MCF 10A (cell line): Measurements from ENCODE around the gene SMYD3. TPM values are rescaled to one million over a fixed set of nuclear protein-coding genes. Genes with fewer than 3 reads are reported as not detected.

Experiments
- BruUV-seq: library from RNA; stranded (reverse); fragments of 400-500 nt; replicated peaks from 2 replicates; lab custom pipeline; 2021; lab: Mats Ljungman, UMichigan
- CTCF ChIA-PET: fragments of 300-600 bp; sonication (Branson Sonifier 250); formaldehyde crosslinking; extraction: SDS; loops from one replicate; lab custom pipeline; 2021; ENCODE audit warnings: antibody characterized with exemption, inconsistent platforms; lab: Yijun Ruan, JAX
- POLR2A ChIA-PET: fragments of 300-600, 350-650 bp; sonication (Branson Sonifier 250); formaldehyde crosslinking; extraction: SDS; loops from one replicate; lab custom pipeline; 2020; ENCODE audit warnings: antibody characterized with exemption, inconsistent platforms; lab: Yijun Ruan, JAX
- DNase-seq: peaks from one replicate; pipeline ENCODE4 v3.0.0-alpha.2; 2018; ENCODE audit not compliant: unreplicated experiment
- H3K27ac Mint-ChIP-seq: one replicate; pipeline ENCODE4 v1.8.0; 2022; ENCODE audit warnings: mild to moderate bottlenecking, low read depth, mixed read lengths; ENCODE audit not compliant: unreplicated experiment
- H3K27me3 Mint-ChIP-seq: one replicate; pipeline ENCODE4 v1.8.0; 2022; ENCODE audit warnings: mixed read lengths; ENCODE audit not compliant: insufficient read depth, unreplicated experiment
- H3K36me3 Mint-ChIP-seq: one replicate; pipeline ENCODE4 v1.8.0; 2022; ENCODE audit warnings: mild to moderate bottlenecking, moderate library complexity, mixed read lengths; ENCODE audit not compliant: insufficient read depth, unreplicated experiment
- H3K4me1 Mint-ChIP-seq: one replicate; pipeline ENCODE4 v1.8.0; 2022; ENCODE audit warnings: mixed read lengths; ENCODE audit not compliant: insufficient read depth, unreplicated experiment
- H3K4me3 Mint-ChIP-seq: one replicate; pipeline ENCODE4 v1.8.0; 2022; ENCODE audit warnings: mild to moderate bottlenecking, moderate library complexity, mixed read lengths; ENCODE audit not compliant: unreplicated experiment
- H3K9me3 Mint-ChIP-seq: one replicate; pipeline ENCODE4 v1.8.0; 2022; ENCODE audit warnings: mixed read lengths; ENCODE audit not compliant: unreplicated experiment
- CTCF ChIP-seq: fragments of 200-600 bp; IDR thresholded peaks from one replicate; pipeline ENCODE4 v1.8.0; 2022; ENCODE audit warnings: antibody characterized with exemption, mild to moderate bottlenecking; ENCODE audit not compliant: unreplicated experiment
- intact Hi-C: fragments of 100-400 bp; cut with micrococcal nuclease; formaldehyde crosslinking; loops from 2 replicates; pipeline ENCODE4 v1.14.1; 2022
- total RNA-seq: library from RNA; stranded (reverse); gene quantifications from 2 replicates; pipeline ENCODE4 v1.2.3, GENCODE V29; 2022

Gene SMYD3
- total RNA-seq, 1 experiment from 2014 or later: 26.9 TPM

GRCh38 chr1:245770156-245770555, 736.9 kb downstream of the SMYD3 start:
- ChIA-PET CTCF (interaction anchor here (0.6 to 1.1 kb wide), 4 partner anchors 19 to 728 kb away, joined by 3 to 5 read pairs (median 3); no protein-coding TSS in a partner anchor), POLR2A (no interaction called here)
- H3K27me3 Mint-ChIP-seq: no peaks in the 10 kb centered on the region
- no peak overlapping the region for H3K27ac Mint-ChIP-seq
- H3K9me3 Mint-ChIP-seq: no peaks in the 10 kb centered on the region
- no peak for DNase-seq
- peaks cover 6% of the 10 kb centered on the region for H3K36me3 Mint-ChIP-seq
- no peak overlapping the region for H3K4me3 Mint-ChIP-seq
- H3K4me1 Mint-ChIP-seq: peaks cover 11% of the 10 kb centered on the region
- TF ChIP-seq CTCF: no peak
- BruUV-seq: no TSS peak
- intact Hi-C loops: no loop called here

GRCh38 chr1:245768596-245768995, 738.5 kb downstream of the SMYD3 start:
- no peaks in the 10 kb centered on the region for H3K27me3 Mint-ChIP-seq
- BruUV-seq: no TSS peak
- H3K4me3 Mint-ChIP-seq: no peak overlapping the region
- intact Hi-C loops: no loop called here
- TF ChIP-seq CTCF: no peak
- H3K4me1 Mint-ChIP-seq: peaks cover 11% of the 10 kb centered on the region
- H3K9me3 Mint-ChIP-seq: no peaks in the 10 kb centered on the region
- CTCF ChIA-PET: interaction anchor here (0.6 kb wide), 1 partner anchor 136 kb away, joined by 3 read pairs; no protein-coding TSS in a partner anchor
- no peak overlapping the region for H3K27ac Mint-ChIP-seq
- DNase-seq: no peak
- POLR2A ChIA-PET: no interaction called here
- peaks cover 6% of the 10 kb centered on the region for H3K36me3 Mint-ChIP-seq

- no peak for DNase-seq
- Mint-ChIP-seq H3K4me1 (no peaks in the 10 kb centered on the region), H3K27me3 (no peaks in the 10 kb centered on the region), H3K4me3 (no peak overlapping the region), H3K27ac (no peak overlapping the region), H3K9me3 (no peaks in the 10 kb centered on the region), H3K36me3 (no peaks in the 10 kb centered on the region)
- ChIA-PET POLR2A (interaction anchor here (0.6 kb wide), 1 partner anchor 15 kb away, joined by 3 read pairs; no protein-coding TSS in a partner anchor), CTCF (interaction anchor here (0.7 to 0.9 kb wide), 5 partner anchors 24 to 176 kb away, joined by 3 to 5 read pairs (median 4); no protein-coding TSS in a partner anchor)
- no TSS peak for BruUV-seq
- TF ChIP-seq CTCF: no peak
- intact Hi-C loops: no loop called here
Observed at GRCh38 chr1:245765230-245766000, 741.7 kb downstream of the SMYD3 start.

- H3K27me3 Mint-ChIP-seq: no peaks in the 10 kb centered on the region
- intact Hi-C loops: no loop called here
- no peak overlapping the region for H3K27ac Mint-ChIP-seq
Observed at GRCh38 chr1:245763873-245764331, 743.2 kb downstream of the SMYD3 start.

More at GRCh38 chr1:245763873-245764331, 743.2 kb downstream of the SMYD3 start:
- Mint-ChIP-seq H3K36me3 (no peaks in the 10 kb centered on the region), H3K9me3 (no peaks in the 10 kb centered on the region), H3K4me3 (no peak overlapping the region), H3K4me1 (no peaks in the 10 kb centered on the region)
- ChIA-PET CTCF (interaction anchor here (0.6 to 0.8 kb wide), 3 partner anchors 14 to 883 kb away, joined by 3 read pairs; no protein-coding TSS in a partner anchor), POLR2A (interaction anchor here (1.1 kb wide), 1 partner anchor 10 kb away, joined by 3 read pairs; no protein-coding TSS in a partner anchor)
- BruUV-seq: no TSS peak
- TF ChIP-seq CTCF: no peak
- no peak for DNase-seq
